Esophagus (tissue), 2 donors: ENCODE results near the gene MGARP. TPM values are rescaled to one million over a fixed set of nuclear protein-coding genes. Genes with fewer than 3 reads are reported as not detected.

Experiments used
- H3K27ac ChIP-seq, 2 donors: one replicate each; pipeline ENCODE4 v1.5.1; 2013; ENCODE audit warnings: low read depth in 2 of 2, mild to moderate bottlenecking in 2 of 2, inconsistent platforms in 1 of 2, low read length in 1 of 2, moderate library complexity in 1 of 2
- H3K27me3 ChIP-seq, 2 donors: one replicate each; pipeline ENCODE4 v1.6.1; 2013; ENCODE audit warnings: low read length in 2 of 2, control low read depth in 1 of 2, mild to moderate bottlenecking in 1 of 2; ENCODE audit not compliant: insufficient read depth in 2 of 2, control insufficient read depth in 1 of 2
- H3K36me3 ChIP-seq, 2 donors: one replicate each; pipeline ENCODE4 v1.6.1; 2013; ENCODE audit warnings: low read length in 1 of 2; ENCODE audit not compliant: control insufficient read depth in 2 of 2, insufficient read depth in 2 of 2
- H3K4me1 ChIP-seq, 2 donors: one replicate each; pipeline ENCODE4 v1.6.1; 2013; ENCODE audit warnings: low read length in 1 of 2; ENCODE audit not compliant: control insufficient read depth in 2 of 2, insufficient read depth in 2 of 2
- H3K4me3 ChIP-seq, 2 donors: one replicate each; pipeline ENCODE4 v1.5.1; 2013; ENCODE audit warnings: low read length in 2 of 2, mild to moderate bottlenecking in 2 of 2, low read depth in 1 of 2, moderate library complexity in 1 of 2
- H3K9me3 ChIP-seq, 2 donors: one replicate each; pipeline ENCODE4 v1.6.1; 2013; ENCODE audit warnings: mild to moderate bottlenecking in 2 of 2, low read depth in 1 of 2, low read length in 1 of 2, moderate library complexity in 1 of 2; ENCODE audit not compliant: control insufficient read depth in 2 of 2, insufficient read depth in 1 of 2
- WGBS, 2 donors: extraction: QIAGEN DNeasy Blood & Tissue Kit; methylation state at CpG; one replicate each; pipeline ENCODE4 v1.1.7; 2013; 5-methylcytosine and 5-hydroxymethylcytosine counted together
- polyA plus RNA-seq, 2 donors: library from polyadenylated mRNA; stranded (reverse); fragments of 200-250 nt; gene quantifications; one replicate each; pipeline ENCODE4 v1.2.3, GENCODE V29; 2013
- donor health status: healthy with polysubstance abuse.
- donor health status: Bipolar disorder and iron deficiency.

The MGARP gene
- polyA plus RNA-seq, 2 donors, result 0.18 to 0.24 TPM

- WGBS, 2 donors, result 83 to 85% methylated on average over 7 of the region's 7 CpGs
- H3K36me3 ChIP-seq, result no peaks in the 10 kb centered on the region
- no peak overlapping the region for H3K27ac ChIP-seq
- H3K4me3 ChIP-seq, result no peak overlapping the region
- no peaks in the 10 kb centered on the region for H3K9me3 ChIP-seq
- no peaks in the 10 kb centered on the region for H3K27me3 ChIP-seq
- no peaks in the 10 kb centered on the region for H3K4me1 ChIP-seq
Measured at GRCh38 chr4:139239127-139239772, 40.8 kb downstream of the MGARP start.

- 73 to 78% methylated on average over 3 of the region's 3 CpGs for WGBS, 2 donors
- Histone ChIP-seq H3K27ac (no peak overlapping the region), H3K36me3 (no peaks in the 10 kb centered on the region), H3K4me1 (no peaks in the 10 kb centered on the region), H3K9me3 (no peaks in the 10 kb centered on the region), H3K27me3 (no peaks in the 10 kb centered on the region), H3K4me3 (no peak overlapping the region)
Measured at GRCh38 chr4:139234253-139234652, 45.8 kb downstream of the MGARP start.

- H3K36me3 ChIP-seq, result no peaks in the 10 kb centered on the region
- H3K4me1 ChIP-seq, result no peaks in the 10 kb centered on the region
- H3K9me3 ChIP-seq, result no peaks in the 10 kb centered on the region
- no peak overlapping the region for H3K27ac ChIP-seq
- H3K4me3 ChIP-seq, result no peak overlapping the region
- whole genome bisulfite sequencing, 2 donors, result 30 to 31% methylated on average over 3 of the region's 3 CpGs
- H3K27me3 ChIP-seq, result no peaks in the 10 kb centered on the region
Measured at GRCh38 chr4:139229534-139230039, 50.4 kb downstream of the MGARP start.

GRCh38 chr4:139227729-139228404 is 52.2 kb downstream of the MGARP start:
- no peaks in the 10 kb centered on the region for H3K27me3 ChIP-seq
- no peaks in the 10 kb centered on the region for H3K4me1 ChIP-seq
- no peak overlapping the region for H3K4me3 ChIP-seq
- no peaks in the 10 kb centered on the region for H3K36me3 ChIP-seq
- H3K27ac ChIP-seq, result no peak overlapping the region
- 50 to 53% methylated on average over 2 of the region's 2 CpGs for WGBS, 2 donors
- H3K9me3 ChIP-seq, result no peaks in the 10 kb centered on the region

GRCh38 chr4:139223682-139224317 is 56.2 kb downstream of the MGARP start:
- Histone ChIP-seq H3K36me3 (no peaks in the 10 kb centered on the region), H3K4me1 (no peaks in the 10 kb centered on the region), H3K27me3 (no peaks in the 10 kb centered on the region), H3K9me3 (no peaks in the 10 kb centered on the region), H3K27ac (no peak overlapping the region), H3K4me3 (no peak overlapping the region)
- 71 to 74% methylated on average over 2 of the region's 2 CpGs for WGBS, 2 donors

GRCh38 chr4:139222215-139222614 is 57.8 kb downstream of the MGARP start:
- 93 to 96% methylated on average over 5 of the region's 5 CpGs for WGBS, 2 donors
- H3K9me3 ChIP-seq, result no peaks in the 10 kb centered on the region
- no peaks in the 10 kb centered on the region for H3K4me1 ChIP-seq
- no peaks in the 10 kb centered on the region for H3K27me3 ChIP-seq
- no peak overlapping the region for H3K27ac ChIP-seq
- no peak overlapping the region for H3K4me3 ChIP-seq
- H3K36me3 ChIP-seq, result no peaks in the 10 kb centered on the region

- Histone ChIP-seq H3K36me3 (no peaks in the 10 kb centered on the region), H3K4me3 (no peak overlapping the region), H3K27ac (no peak overlapping the region), H3K4me1 (no peaks in the 10 kb centered on the region), H3K27me3 (no peaks in the 10 kb centered on the region), H3K9me3 (no peaks in the 10 kb centered on the region)
- WGBS, 2 donors, result 82 to 87% methylated on average over 5 of the region's 5 CpGs
Measured at GRCh38 chr4:139221687-139222086, 58.3 kb downstream of the MGARP start.

GRCh38 chr4:139219450-139220055 is 60.5 kb downstream of the MGARP start:
- Histone ChIP-seq H3K27ac (no peak overlapping the region), H3K27me3 (no peaks in the 10 kb centered on the region), H3K4me1 (no peaks in the 10 kb centered on the region), H3K4me3 (no peak overlapping the region), H3K9me3 (no peaks in the 10 kb centered on the region), H3K36me3 (no peaks in the 10 kb centered on the region)
- 87% methylated on average over 4 of the region's 4 CpGs for WGBS, 2 donors
